ENCODE measurements around the gene MMEL1. TPM values are rescaled to one million over a fixed set of nuclear protein-coding genes. Genes with fewer than 3 reads are reported as not detected.
A peak's percentile ranks its signal among the peaks of the same experiment; 100 is the strongest.

The MMEL1 gene
- total and polyA plus RNA-seq, 2 of the 13 experiments (the other 11 are each of a cell fraction or from before 2014, with no cell fraction given) = 0.48 TPM; not detected in 1

DNA sequence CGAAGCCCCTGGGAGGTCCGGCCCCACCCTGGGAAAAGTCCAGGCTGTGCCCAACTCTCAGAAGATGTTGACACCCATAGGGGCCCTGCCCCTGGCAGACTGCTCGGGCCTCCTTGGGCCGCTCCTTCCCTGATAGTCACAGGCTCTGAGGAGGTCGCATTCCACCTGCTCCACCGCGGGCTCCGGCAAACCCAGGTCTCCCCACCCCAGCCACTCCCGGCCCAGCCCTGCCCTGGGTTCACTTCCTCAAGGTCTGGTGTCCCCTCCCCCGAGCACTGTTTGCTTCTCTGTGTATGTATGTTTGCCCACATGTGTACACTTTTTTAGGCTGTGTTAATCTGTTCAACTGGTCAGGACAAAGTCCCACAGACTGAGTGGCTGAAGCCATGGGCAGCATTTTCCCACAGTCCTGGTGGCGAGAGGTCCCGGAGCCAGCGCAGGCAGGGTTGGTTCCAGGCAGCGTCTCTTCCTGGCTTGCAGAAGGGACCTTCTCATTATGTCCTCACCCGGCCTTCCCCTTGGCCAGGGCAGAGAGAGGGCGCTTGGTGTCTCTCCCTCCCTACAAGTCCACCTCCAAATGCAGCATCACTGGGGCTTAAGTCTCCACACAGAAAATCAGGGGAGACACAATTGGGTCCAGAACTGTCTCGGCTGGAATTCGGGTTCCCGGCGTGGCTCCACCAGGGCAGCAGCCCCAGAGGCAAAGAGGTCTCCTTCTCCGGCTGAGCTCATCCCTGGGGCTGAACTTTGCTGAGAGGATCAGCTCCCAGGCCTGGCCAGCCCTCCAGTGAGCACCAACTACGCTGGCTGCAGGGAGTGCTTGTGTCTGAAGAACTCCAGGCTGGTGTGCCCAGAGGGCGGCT, 56.8 kb downstream of the MMEL1 start (continued):
- TF ChIP-seq, protein P1, sequence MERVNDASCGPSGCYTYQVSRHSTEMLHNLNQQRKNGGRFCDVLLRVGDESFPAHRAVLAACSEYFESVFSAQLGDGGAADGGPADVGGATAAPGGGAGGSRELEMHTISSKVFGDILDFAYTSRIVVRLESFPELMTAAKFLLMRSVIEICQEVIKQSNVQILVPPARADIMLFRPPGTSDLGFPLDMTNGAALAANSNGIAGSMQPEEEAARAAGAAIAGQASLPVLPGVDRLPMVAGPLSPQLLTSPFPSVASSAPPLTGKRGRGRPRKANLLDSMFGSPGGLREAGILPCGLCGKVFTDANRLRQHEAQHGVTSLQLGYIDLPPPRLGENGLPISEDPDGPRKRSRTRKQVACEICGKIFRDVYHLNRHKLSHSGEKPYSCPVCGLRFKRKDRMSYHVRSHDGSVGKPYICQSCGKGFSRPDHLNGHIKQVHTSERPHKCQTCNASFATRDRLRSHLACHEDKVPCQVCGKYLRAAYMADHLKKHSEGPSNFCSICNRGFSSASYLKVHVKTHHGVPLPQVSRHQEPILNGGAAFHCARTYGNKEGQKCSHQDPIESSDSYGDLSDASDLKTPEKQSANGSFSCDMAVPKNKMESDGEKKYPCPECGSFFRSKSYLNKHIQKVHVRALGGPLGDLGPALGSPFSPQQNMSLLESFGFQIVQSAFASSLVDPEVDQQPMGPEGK (CRISPR knock-in tag; IDR thresholded peaks at IDR 0.05) = peak; percentile 86
- 0 out of 2 replicates have a peak, but pooled peaks have one; percentile 22 for TF ChIP-seq DNMT1 (CRISPR knock-in tag; IDR thresholded peaks at IDR 0.05)
- peak; percentile 55; the same call in 1 of the 2 replicates for TF ChIP-seq ARID4A (CRISPR knock-in tag; IDR thresholded peaks at IDR 0.05; ENCODE audit: borderline replicate concordance)
- TF ChIP-seq IRF2 (CRISPR knock-in tag; IDR thresholded peaks at IDR 0.05) = peak; percentile 46; the same call in 1 of the 2 replicates
- no peak for TF ChIP-seq RARG (CRISPR knock-in tag; IDR thresholded peaks at IDR 0.05; ENCODE audit: low read depth)
- TF ChIP-seq THAP11 (CRISPR knock-in tag; IDR thresholded peaks at IDR 0.05) = peak; percentile 54
- TF ChIP-seq PHF20 (CRISPR knock-in tag; IDR thresholded peaks at IDR 0.05) = 0 out of 2 replicates have a peak, but pooled peaks have one; percentile 55
- peak; percentile 43; the same call in 1 of the 2 replicates for TF ChIP-seq SRY (CRISPR knock-in tag; IDR thresholded peaks at IDR 0.05)
- TF ChIP-seq HNRNPL (IDR thresholded peaks at IDR 0.05; ENCODE audit: low read depth, low read length) = 0 out of 2 replicates have a peak, but pooled peaks have one; percentile 59
- TF ChIP-seq, protein P2, sequence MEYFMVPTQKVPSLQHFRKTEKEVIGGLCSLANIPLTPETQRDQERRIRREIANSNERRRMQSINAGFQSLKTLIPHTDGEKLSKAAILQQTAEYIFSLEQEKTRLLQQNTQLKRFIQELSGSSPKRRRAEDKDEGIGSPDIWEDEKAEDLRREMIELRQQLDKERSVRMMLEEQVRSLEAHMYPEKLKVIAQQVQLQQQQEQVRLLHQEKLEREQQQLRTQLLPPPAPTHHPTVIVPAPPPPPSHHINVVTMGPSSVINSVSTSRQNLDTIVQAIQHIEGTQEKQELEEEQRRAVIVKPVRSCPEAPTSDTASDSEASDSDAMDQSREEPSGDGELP (IDR thresholded peaks at IDR 0.05; ENCODE audit: borderline replicate concordance, low read depth) = 0 out of 2 replicates have a peak, but pooled peaks have one; percentile 40
- TF ChIP-seq HNF4A (CRISPR knock-in tag; IDR thresholded peaks at IDR 0.05) = peak; percentile 87
- peak; percentile 60; the same call in 1 of the 2 replicates for TF ChIP-seq SP5 (CRISPR knock-in tag; IDR thresholded peaks at IDR 0.05; ENCODE audit: borderline replicate concordance, low read depth)
- TF ChIP-seq, protein P3, sequence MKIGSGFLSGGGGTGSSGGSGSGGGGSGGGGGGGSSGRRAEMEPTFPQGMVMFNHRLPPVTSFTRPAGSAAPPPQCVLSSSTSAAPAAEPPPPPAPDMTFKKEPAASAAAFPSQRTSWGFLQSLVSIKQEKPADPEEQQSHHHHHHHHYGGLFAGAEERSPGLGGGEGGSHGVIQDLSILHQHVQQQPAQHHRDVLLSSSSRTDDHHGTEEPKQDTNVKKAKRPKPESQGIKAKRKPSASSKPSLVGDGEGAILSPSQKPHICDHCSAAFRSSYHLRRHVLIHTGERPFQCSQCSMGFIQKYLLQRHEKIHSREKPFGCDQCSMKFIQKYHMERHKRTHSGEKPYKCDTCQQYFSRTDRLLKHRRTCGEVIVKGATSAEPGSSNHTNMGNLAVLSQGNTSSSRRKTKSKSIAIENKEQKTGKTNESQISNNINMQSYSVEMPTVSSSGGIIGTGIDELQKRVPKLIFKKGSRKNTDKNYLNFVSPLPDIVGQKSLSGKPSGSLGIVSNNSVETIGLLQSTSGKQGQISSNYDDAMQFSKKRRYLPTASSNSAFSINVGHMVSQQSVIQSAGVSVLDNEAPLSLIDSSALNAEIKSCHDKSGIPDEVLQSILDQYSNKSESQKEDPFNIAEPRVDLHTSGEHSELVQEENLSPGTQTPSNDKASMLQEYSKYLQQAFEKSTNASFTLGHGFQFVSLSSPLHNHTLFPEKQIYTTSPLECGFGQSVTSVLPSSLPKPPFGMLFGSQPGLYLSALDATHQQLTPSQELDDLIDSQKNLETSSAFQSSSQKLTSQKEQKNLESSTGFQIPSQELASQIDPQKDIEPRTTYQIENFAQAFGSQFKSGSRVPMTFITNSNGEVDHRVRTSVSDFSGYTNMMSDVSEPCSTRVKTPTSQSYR (CRISPR knock-in tag; IDR thresholded peaks at IDR 0.05; ENCODE audit: borderline replicate concordance) = peak; percentile 82; the same call in 1 of the 2 replicates
- TF ChIP-seq, protein P4, sequence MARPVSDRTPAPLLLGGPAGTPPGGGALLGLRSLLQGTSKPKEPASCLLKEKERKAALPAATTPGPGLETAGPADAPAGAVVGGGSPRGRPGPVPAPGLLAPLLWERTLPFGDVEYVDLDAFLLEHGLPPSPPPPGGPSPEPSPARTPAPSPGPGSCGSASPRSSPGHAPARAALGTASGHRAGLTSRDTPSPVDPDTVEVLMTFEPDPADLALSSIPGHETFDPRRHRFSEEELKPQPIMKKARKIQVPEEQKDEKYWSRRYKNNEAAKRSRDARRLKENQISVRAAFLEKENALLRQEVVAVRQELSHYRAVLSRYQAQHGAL (CRISPR knock-in tag; IDR thresholded peaks at IDR 0.05; ENCODE audit: not compliant biosample characterization) = peak; percentile 41
- TF ChIP-seq ATRX (CRISPR knock-in tag; IDR thresholded peaks at IDR 0.05; ENCODE audit: borderline replicate concordance) = no peak
- no peak for TF ChIP-seq ZNF124 (CRISPR knock-in tag; IDR thresholded peaks at IDR 0.05)

Data from HepG2 (cell line).